ENCODE measurements around the gene CHURC1.

DNA sequence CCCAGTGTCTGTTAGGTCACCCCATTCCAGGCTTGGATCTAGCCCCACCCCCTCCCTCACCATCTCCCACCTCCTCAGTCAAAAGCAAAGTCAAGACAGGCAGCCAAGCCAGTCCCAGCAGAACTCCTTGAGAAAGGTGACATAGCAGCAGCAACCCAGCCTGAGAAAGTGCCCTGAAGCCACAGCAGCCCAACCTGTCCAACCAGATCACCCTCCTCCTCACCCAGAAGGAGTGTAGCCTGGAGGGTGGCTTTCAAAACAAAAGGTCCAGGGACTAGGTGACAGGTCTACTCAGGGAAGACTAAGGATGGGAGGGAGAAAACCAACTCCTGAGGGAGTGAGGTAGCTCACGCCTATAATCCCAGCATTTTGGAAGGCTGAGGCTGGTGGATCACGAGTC lies 52.7 kb downstream of the CHURC1 start:
- TF ChIP-seq CTCF (IDR thresholded peaks at IDR 0.05) = no peak
- TF ChIP-seq POLR2A (IDR thresholded peaks at IDR 0.05) = no peak
